HG03354 (cell line): ENCODE measurements around the gene PHF5A.
"Not testable (repeated sequence)": the region's sequence is repeated elsewhere in the genome, so short reads cannot be mapped to it uniquely, and the experiment has no call there.

ENCODE experiments used
- ATAC-seq: cut with Tn5 transposase; IDR thresholded peaks from one replicate; pipeline ENCODE4 v1.9.1; 2021; ENCODE audit warnings: mild to moderate bottlenecking; ENCODE audit not compliant: unreplicated experiment, poor library complexity, severe bottlenecking

Gene PHF5A

DNA sequence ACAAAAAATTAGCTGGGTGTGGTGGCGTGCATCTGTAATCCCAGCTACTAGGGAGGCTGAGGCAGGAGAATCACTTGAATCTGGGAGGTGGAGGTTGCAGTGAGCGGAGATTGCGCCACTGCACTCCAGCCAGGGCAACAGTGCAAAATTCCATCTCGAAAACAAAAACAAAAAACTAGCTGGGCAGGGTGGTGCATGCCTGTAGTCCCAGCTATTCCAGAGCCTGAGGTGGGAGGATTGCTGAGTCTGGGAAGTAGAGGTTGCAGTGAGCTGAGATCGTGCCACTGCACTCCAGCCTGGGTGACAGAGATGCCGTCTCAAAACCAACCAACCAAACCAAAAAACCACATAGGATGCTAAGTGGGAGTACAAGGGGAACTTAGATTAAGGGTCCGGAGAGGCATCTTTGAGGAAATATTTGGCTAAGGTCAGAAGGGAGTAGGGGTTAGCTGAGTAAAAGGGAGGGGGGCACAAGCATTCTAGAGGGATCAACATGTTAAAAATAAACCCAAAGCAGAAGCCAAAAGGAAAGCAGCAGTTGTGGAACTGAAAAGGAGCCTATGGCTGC, 10.2 kb downstream of the PHF5A start:
- no peak for ATAC-seq

GRCh38 chr22:41448189-41448808, 20.2 kb downstream of the PHF5A start:
- peak; percentile 52 for ATAC-seq

DNA sequence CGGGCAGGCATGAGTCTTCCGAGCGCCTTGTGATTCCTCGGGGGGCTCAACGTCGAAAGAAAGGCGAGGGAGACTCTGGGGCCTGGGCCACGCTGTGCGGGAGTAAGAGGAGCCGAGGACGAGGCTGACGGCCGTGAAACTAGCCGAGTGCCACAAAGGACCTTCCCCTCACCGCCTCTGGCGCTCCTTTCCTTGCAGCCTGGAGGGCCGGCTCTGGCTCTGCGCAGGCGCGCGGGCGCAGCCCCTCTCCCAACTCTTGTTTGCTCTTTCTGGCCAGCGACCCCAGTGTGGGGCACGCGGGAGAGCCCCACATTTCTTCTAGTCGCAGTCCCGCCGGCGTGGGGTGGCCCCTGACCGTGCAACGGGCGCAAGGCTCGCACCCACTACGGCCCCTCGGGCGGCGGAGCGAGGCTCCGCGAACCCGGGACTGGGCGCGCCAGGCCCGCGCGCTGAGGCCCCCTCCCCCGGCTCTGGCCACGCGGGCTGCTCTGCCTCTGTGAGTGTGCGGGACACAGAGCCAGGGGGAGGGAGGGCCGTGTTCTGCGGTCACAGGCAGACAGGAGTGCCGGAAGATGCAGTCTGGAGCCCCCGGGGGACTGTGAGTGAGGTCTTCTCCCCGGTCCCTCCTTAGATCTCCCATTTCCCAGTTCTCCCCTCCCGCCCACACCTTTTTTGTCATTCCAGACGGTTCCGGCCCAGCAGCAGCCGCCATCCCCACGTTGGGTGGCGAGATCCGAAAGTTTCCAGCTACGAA, 20.9 kb downstream of the PHF5A start:
- ATAC-seq, result no peak

GRCh38 chr22:41446639-41447434, 21.7 kb downstream of the PHF5A start, which contains the start of gene TOB2:
TSS of gene TOB2 (minus strand) at chr22:41446801. CDS start at chr22:41437345, 9,456 bp downstream.
- ATAC-seq, result peak; percentile 43

GRCh38 chr22:41446057-41446501, 22.4 kb downstream of the PHF5A start:
- no peak for ATAC-seq

GRCh38 chr22:41445129-41446056, 23.1 kb downstream of the PHF5A start:
- ATAC-seq, result no peak

GRCh38 chr22:41444360-41445128, 23.9 kb downstream of the PHF5A start:
- peak; percentile 58 for ATAC-seq

DNA sequence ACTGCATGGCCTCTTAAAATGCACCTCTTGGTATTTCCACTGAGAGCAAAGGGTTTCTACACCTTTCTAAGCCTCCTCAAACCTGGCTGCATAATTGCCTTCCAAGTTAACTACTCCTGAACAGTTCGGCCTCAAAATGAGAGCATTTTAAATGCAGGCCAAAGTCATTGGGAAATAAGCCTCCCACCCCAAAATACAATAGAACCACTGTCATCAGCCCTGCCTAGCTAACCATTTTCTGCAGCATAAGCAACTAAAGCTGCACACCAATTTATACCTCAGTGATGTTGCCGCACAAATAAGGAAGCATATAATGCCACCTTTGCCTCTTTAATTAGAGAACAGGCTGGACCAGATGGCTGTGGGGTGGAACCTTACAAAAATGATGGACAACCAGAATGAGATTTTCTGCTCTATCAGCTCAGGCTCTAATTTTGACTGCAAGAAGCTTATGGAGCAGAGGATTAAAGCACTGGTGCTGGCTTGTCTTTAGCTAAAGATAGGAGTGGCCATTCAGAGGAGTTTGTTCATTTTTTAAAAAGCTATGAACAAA, 26.2 kb downstream of the PHF5A start:
- ATAC-seq, result no peak

DNA sequence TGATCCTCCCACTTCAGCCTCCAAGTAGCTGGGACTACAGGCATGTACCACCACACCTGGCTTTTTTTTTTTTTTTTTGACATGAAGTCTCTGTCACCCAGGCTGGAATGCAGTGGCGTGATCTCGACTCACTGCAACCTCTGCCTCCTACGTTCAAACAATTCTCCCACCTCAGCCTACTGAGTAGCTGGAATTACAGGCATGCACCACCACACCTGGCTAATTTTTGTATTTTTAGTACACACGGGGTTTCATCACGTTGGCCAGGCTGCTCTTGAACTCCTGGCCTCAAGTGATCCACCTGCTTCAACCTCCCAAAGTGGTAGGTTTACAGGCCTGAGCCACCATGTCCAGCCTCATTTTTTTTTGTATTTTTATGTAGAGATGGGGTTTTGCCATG, 28.0 kb downstream of the PHF5A start:
- ATAC-seq, result not testable (repeated sequence)

DNA sequence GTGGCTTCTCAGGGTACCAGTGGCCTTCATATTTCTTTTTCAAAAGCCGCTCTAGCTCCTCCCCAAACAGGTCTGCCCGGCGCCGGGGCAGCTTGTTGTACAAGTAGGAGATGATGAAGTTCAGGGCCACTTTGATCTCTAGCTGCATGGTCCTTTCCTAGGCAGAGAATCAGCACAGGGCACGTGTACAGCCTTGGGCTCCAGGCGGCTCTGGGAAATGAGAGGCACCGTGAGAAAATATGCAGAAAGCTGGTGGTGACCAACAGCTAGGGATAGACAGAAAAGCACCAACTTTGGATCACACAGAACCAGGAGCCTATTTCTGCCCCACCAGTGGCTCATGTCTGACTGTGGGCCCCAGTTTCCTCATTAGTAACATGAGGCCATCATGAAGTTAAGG, 31.3 kb downstream of the PHF5A start:
- no peak for ATAC-seq

DNA sequence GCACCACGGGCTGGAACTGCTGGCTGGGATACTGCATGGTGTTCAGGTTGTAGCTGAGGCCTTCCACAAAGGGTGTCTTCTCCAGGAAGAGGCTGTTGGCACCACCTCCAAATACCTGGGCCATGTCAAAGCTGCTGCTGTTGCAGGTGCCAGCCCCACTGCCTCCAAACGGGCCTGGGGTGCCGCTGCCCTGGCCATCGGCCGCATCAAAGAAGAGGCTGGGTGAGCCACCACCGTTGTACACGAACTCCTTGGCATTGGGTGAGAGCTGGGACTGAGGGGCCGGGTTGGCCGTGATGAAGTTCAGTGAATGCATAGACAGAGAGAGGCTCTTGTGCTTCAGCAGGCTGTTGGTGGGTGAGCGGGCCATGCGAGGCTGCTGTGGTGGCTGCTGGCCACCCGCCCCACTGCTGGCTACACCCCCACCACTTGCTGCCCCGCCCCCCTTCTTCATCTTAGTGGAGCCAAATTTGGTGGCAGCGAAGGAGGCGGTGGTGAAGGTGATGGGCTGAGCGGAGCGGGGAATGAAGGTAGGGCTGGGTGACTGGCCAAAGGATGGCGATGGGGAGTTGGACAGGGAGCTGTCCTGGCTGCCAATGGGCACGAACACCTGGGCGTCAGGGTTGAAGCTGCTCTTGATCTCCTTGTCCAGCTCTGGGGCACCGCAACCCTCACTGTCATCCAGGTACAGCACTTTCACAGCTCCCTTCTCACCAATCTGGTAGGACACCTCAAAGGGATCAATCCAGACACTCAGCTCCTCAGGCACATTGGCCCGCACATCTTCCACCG, 32.0 kb downstream of the PHF5A start:
- ATAC-seq, result no peak

DNA sequence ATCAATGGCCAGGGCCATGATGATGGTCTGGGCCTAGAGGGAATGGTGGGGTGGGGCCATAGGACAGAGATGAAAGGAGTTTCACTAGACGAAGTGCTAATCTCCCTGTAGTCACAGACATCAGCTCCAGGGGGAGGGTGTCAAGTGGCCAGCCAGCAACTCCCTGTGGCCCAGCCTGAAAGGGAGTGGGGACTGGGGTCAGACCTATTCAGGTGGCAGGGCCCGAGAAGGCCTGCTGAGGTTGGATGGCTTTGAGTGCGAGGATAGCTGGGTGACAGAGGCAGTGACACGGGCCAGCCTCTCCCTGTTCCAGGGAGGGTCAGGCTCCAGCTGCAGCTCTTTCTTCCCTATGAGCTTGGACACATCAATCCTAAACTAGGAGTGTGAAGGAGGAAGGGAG, 32.9 kb downstream of the PHF5A start:
- ATAC-seq, result no peak

DNA sequence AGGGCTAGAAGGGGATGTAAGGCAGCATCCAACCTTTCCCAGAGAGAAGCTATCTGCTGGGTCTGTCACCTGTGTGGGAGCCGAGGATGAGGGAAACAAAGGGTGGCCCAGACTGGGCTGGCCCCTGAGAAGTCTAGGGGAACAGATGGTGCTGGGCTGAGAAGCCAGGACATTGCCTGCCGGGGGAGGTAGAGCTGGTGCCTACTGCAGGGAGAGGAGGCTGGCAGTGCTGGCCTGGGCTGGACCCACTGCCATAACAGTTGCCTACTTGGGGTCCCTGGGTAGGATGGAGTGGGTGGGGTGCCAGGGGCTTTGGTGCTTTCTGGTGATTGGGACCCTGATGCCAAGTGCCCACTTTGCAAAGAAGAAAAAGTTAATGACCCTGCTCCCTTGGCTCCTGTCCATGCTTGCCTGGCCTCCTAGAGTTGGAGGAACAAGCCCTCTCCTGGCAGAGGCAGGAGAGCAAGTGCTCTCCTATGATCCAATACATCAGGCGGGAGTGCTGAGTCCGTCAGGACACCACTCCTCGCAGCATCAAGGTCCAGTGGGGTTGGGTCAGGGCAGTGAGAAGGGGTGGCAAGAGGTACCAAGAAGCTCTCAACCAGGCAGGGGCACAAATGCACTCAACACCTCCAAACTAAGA, 34.0 kb downstream of the PHF5A start:
- ATAC-seq, result not testable (repeated sequence)

GRCh38 chr22:41433480-41433879, 35.0 kb downstream of the PHF5A start:
- not testable (repeated sequence) for ATAC-seq

DNA sequence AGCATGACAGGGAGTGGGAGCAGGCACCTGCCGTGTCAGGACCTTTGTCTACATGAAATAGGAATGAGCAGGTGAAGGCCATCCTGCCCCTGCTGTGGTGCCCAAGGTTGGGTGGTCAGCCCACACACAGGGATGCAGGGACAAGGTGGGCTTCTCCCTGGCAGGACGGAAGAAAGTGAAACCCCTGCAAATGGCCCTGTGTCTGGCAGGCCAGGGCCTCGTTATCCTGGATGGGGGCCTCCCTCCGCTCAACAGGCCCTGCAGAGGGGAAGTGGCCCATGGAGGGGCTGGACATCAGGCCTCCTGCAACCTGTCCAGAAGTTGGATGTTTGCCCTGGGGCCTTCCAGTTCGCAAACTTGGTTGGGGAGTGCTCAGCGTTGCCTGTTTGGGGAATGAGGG, 36.8 kb downstream of the PHF5A start:
- ATAC-seq, result no peak

DNA sequence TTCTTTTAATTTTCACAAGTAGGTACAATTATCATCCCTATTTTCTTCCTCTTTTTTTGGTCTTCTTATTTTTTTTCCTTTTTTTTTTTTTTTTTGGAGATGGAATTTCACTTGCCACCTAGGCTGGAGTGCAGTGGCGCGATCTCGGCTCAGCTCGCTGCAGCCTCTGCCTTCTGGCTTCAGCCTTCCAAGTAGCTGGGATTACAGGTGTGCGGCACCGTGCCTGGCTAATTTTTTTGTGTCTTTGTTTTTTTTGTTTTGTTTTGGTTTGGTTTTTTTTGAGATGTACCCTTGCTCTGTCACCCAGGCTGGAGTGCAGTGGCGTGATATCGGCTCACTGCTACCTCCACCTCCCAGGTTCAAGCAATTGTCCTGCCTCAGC, 38.5 kb downstream of the PHF5A start:
- ATAC-seq, result no peak
